Brain microvascular endothelial cell (primary cell): Measurements from ENCODE around the gene EXOC6B.

Experiments
- DNase-seq: peaks from one replicate; pipeline ENCODE4 v3.0.0-alpha.2; 2020
- H3K27ac ChIP-seq: fragments of 250-450 bp; sonication (Bioruptor Pico); 2 replicates; pipeline ENCODE4 v1.5.1; 2020; ENCODE audit warnings: mild to moderate bottlenecking, moderate library complexity
- H3K27me3 ChIP-seq: fragments of 250-450 bp; sonication (Bioruptor Pico); replicated peaks from 2 replicates; pipeline ENCODE4 v1.5.1; 2020; ENCODE audit warnings: mild to moderate bottlenecking
- H3K36me3 ChIP-seq: fragments of 250-450 bp; sonication (Bioruptor Pico); replicated peaks from 2 replicates; pipeline ENCODE4 v1.5.1; 2020; ENCODE audit warnings: mild to moderate bottlenecking
- H3K4me3 ChIP-seq: 2 replicates; pipeline ENCODE4 v1.5.1; 2011; ENCODE audit warnings: low read depth, mild to moderate bottlenecking, control low read depth, low read length, moderate library complexity
- CTCF ChIP-seq: IDR thresholded peaks from 2 replicates; pipeline ENCODE4 v1.5.1; 2011; ENCODE audit warnings: low read depth, mild to moderate bottlenecking, moderate library complexity, low read length, control low read depth, inconsistent platforms; ENCODE audit errors: missing control alignments
- in situ Hi-C: cut with HindIII; loops from 2 replicates; pipeline ENCODE4 v1.10.0; 2017; ENCODE audit warnings: low sequenced_read_pairs, low pct_ligation_motif_present

EXOC6B gene

GRCh38 chr2:72274380-72274797 lies 551.4 kb downstream of the EXOC6B start:
- Histone ChIP-seq H3K27me3 (no peaks in the 10 kb centered on the region), H3K36me3 (no peaks in the 10 kb centered on the region), H3K27ac (no peak overlapping the region), H3K4me3 (no peak overlapping the region)
- DNase-seq = no peak
- in situ Hi-C loops = no loop called here
- TF ChIP-seq CTCF = no peak

- no peaks in the 10 kb centered on the region for H3K27me3 ChIP-seq
- TF ChIP-seq CTCF = no peak
- H3K4me3 ChIP-seq = no peak overlapping the region
- in situ Hi-C loops = no loop called here
- DNase-seq = no peak
- no peak overlapping the region for H3K27ac ChIP-seq
- no peaks in the 10 kb centered on the region for H3K36me3 ChIP-seq
Observed at GRCh38 chr2:72273384-72273783, 552.4 kb downstream of the EXOC6B start.

- H3K4me3 ChIP-seq = no peak overlapping the region
- TF ChIP-seq CTCF = no peak
- H3K27me3 ChIP-seq = no peaks in the 10 kb centered on the region
- in situ Hi-C loops = no loop called here
- no peak for DNase-seq
- H3K36me3 ChIP-seq = no peaks in the 10 kb centered on the region
- H3K27ac ChIP-seq = no peak overlapping the region
Observed at GRCh38 chr2:72271766-72272641, 553.8 kb downstream of the EXOC6B start.

GRCh38 chr2:72271276-72271614 lies 554.6 kb downstream of the EXOC6B start:
- no peaks in the 10 kb centered on the region for H3K27me3 ChIP-seq
- in situ Hi-C loops = no loop called here
- no peak for DNase-seq
- no peak for TF ChIP-seq CTCF
- no peaks in the 10 kb centered on the region for H3K36me3 ChIP-seq
- no peak overlapping the region for H3K4me3 ChIP-seq
- H3K27ac ChIP-seq = no peak overlapping the region

GRCh38 chr2:72270556-72271275 lies 555.1 kb downstream of the EXOC6B start:
- Histone ChIP-seq H3K4me3 (no peak overlapping the region), H3K27ac (no peak overlapping the region), H3K27me3 (no peaks in the 10 kb centered on the region), H3K36me3 (no peaks in the 10 kb centered on the region)
- TF ChIP-seq CTCF = no peak
- in situ Hi-C loops = no loop called here
- no peak for DNase-seq
